ENCODE results near the gene ZFP91.

DNA sequence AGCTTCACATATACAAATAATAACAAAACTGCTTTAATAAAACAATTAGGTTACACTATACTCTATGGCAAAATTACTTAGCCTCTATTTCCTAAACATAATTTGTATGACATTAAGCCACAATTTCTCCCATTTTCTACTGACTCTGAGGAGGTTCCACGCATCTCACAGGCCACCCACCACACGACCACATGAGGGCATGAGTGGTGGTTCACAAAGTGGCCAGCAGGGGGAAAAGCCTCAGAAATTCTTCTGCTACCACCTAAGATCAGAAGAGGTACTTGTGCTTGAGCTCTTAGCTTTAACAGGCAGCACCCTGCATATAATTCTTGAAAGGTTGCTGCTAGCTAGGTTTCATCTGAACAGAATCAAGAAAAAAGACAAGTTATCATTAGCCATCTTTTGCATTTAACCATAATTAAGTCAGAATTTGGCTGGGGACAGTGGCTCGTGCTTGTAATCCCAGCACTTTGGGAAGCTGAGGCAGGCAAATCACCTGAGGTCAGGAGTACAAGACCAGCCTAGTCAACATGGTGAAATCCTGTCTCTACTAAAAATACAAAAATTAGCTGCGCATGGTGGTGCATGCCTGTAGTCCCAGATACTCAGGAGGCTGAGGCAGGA is 10.9 kb upstream of the ZFP91 start:
- TF ChIP-seq CTCF (IDR thresholded peaks at IDR 0.05) (peak; percentile 80), EZH2 (IDR thresholded peaks at IDR 0.05) (no peak)
